ENCODE results near the gene GPC3. TPM values are rescaled to one million over a fixed set of nuclear protein-coding genes. Genes with fewer than 3 reads are reported as not detected.
A peak's percentile ranks its signal among the peaks of the same experiment; 100 is the strongest.

The GPC3 gene
- total and polyA plus RNA-seq, 5 donors, result 6.7 to 15.5 (median 7.5) TPM

- H3K27ac ChIP-seq (ENCODE audit: low read length), result no peak overlapping the region
- intact Hi-C loops (cut with DNase I), result no loop called here
- WGBS, result 81% methylated on average over 3 of the region's 3 CpGs
- no peak for DNase-seq
- H3K4me3 ChIP-seq (ENCODE audit: low read length), result no peak overlapping the region
- no peaks in the 10 kb centered on the region for H3K9me3 ChIP-seq (ENCODE audit: control insufficient read depth, low read length)
- peaks cover under 1% of the 10 kb centered on the region for H3K4me1 ChIP-seq (ENCODE audit: control insufficient read depth, insufficient read depth, low read length)
- H3K27me3 ChIP-seq (ENCODE audit: control insufficient read depth, insufficient read depth), result no peaks in the 10 kb centered on the region
- no peak for ATAC-seq
Measured at GRCh38 chrX:133511041-133511440, 474.4 kb downstream of the GPC3 start.

GRCh38 chrX:133497356-133497755 is 488.0 kb downstream of the GPC3 start:
- DNase-seq (no peak), ATAC-seq (no peak)
- Histone ChIP-seq H3K4me3 (ENCODE audit: low read length) (no peak overlapping the region), H3K27me3 (ENCODE audit: control insufficient read depth, insufficient read depth) (no peaks in the 10 kb centered on the region), H3K9me3 (ENCODE audit: control insufficient read depth, low read length) (no peaks in the 10 kb centered on the region), H3K27ac (ENCODE audit: low read length) (no peak overlapping the region), H3K4me1 (ENCODE audit: control insufficient read depth, insufficient read depth, low read length) (no peaks in the 10 kb centered on the region)
- WGBS, result 31% methylated on average over 10 of the region's 10 CpGs
- intact Hi-C loops (cut with DNase I), result no loop called here

- no peaks in the 10 kb centered on the region for H3K4me1 ChIP-seq (ENCODE audit: control insufficient read depth, insufficient read depth, low read length)
- H3K9me3 ChIP-seq (ENCODE audit: control insufficient read depth, low read length), result no peaks in the 10 kb centered on the region
- intact Hi-C loops (cut with DNase I), result no loop called here
- DNase-seq, result peak; percentile 45 to 81 (median 64)
- H3K27me3 ChIP-seq (ENCODE audit: control insufficient read depth, insufficient read depth), result no peaks in the 10 kb centered on the region
- WGBS, result 33% methylated on average over 16 of the region's 16 CpGs
- H3K4me3 ChIP-seq (ENCODE audit: low read length), result no peak overlapping the region
- no peak overlapping the region for H3K27ac ChIP-seq (ENCODE audit: low read length)
- ATAC-seq, result peak; percentile 62 to 79
Measured at GRCh38 chrX:133495464-133496391, 489.7 kb downstream of the GPC3 start.

DNA sequence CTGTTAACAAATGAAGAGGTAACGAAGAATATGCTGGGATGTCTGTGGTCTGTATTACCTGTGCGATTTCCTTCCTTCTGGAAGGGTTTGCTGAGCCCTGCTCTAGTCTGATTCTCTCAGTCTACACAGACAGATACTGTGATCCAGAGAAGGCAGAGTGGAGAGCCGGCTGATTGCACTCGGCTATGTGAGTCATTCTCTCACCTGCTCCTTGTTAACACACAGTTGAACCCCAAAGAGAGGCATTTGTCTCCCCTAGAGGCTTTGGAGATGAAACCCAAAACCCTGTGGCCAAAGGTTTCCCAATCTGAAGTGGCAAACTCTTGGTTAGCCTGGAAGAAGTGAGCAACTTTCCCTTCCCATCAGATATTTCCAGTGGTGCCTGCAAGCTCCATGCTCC is 492.0 kb downstream of the GPC3 start:
- intact Hi-C loops (cut with DNase I), result no loop called here

DNA sequence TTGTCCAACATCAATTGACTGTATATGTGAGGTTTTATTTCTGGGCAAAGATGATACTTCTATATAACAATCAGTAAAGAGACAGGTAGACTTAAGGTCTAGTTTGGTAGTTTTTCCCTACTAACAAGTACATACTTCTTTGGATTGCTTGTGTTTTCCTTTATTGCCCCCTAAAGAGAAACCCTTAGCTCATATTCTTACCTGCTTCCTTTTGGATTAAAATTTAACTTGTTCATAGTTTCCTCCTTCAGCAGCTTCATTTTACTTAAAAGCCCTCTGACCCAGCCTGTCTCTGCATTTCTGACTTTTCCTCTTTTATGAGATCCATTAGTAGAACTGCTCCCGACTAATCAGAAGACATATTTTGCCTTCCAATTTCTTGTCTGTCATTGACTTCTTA is 494.4 kb downstream of the GPC3 start:
- Histone ChIP-seq H3K4me1 (ENCODE audit: control insufficient read depth, insufficient read depth, low read length) (no peaks in the 10 kb centered on the region), H3K27me3 (ENCODE audit: control insufficient read depth, insufficient read depth) (no peaks in the 10 kb centered on the region), H3K4me3 (ENCODE audit: low read length) (no peak overlapping the region), H3K9me3 (ENCODE audit: control insufficient read depth, low read length) (no peaks in the 10 kb centered on the region), H3K27ac (ENCODE audit: low read length) (no peak overlapping the region)
- intact Hi-C loops (cut with DNase I), result no loop called here
- WGBS, result 86% methylated on average over 1 of the region's 1 CpG
- ATAC-seq, result no peak
- no peak for DNase-seq

More for the DNA sequence above, 492.0 kb downstream of the GPC3 start:
- DNase-seq, result no peak
- Histone ChIP-seq H3K27ac (ENCODE audit: low read length) (no peak overlapping the region), H3K4me3 (ENCODE audit: low read length) (no peak overlapping the region), H3K4me1 (ENCODE audit: control insufficient read depth, insufficient read depth, low read length) (no peaks in the 10 kb centered on the region), H3K9me3 (ENCODE audit: control insufficient read depth, low read length) (no peaks in the 10 kb centered on the region), H3K27me3 (ENCODE audit: control insufficient read depth, insufficient read depth) (no peaks in the 10 kb centered on the region)
- no peak for ATAC-seq
- WGBS, result 74% methylated on average over 4 of the region's 4 CpGs
